Measurements from ENCODE around the gene ALMS1. TPM values are rescaled to one million over a fixed set of nuclear protein-coding genes. Genes with fewer than 3 reads are reported as not detected.

Gene ALMS1
- total RNA-seq, 2 experiments from 2014 or later: 35.5 to 57.8 TPM

DNA sequence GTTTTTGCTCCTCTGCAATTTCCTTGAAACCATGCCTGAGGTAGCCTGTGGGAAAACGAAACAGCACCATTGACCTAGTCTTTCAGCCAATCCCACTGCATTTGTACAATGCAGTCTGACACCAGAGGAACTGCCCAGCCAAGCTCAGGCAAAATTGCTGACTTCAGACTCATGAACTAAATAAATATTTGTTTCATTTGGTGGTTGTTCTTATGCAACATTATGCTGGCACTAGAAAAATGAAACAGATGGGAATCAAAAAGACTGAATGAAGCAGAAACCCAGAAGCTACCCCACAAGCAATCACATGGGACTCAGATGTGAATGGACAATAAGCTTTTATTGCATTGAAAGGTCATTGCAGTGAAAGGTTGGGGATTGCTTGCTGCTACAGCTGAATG lies 254.9 kb downstream of the ALMS1 start:
- H3K79me2 ChIP-seq (ENCODE audit: insufficient read depth, low read depth, low read length): no peaks in the 10 kb centered on the region
- intact Hi-C loops (cut with micrococcal nuclease; ENCODE audit: unreplicated experiment): no loop called here
- ChIA-PET POLR2A (no interaction called here), CTCF (ENCODE audit: unreplicated experiment) (no interaction called here)
- no peak overlapping the region for H3K4me3 ChIP-seq (ENCODE audit: low read depth, low read length, poor library complexity, severe bottlenecking)
- H3K27ac ChIP-seq (ENCODE audit: low read depth, low read length, poor library complexity, severe bottlenecking): no peak overlapping the region
- no peaks in the 10 kb centered on the region for H3K4me1 ChIP-seq (ENCODE audit: insufficient read depth, low read length, poor library complexity, severe bottlenecking)
- H3K4me2 ChIP-seq (ENCODE audit: low read length): no peak overlapping the region
- no peaks in the 10 kb centered on the region for H3K9me2 ChIP-seq (ENCODE audit: insufficient read depth, low read length)
- no peaks in the 10 kb centered on the region for H3K36me3 ChIP-seq (ENCODE audit: insufficient read depth, low read length)
- H4K20me1 ChIP-seq (ENCODE audit: insufficient read depth, low read length): no peaks in the 10 kb centered on the region
- no peaks in the 10 kb centered on the region; the same call in 1 of the 2 replicates for H3K9me3 ChIP-seq (ENCODE audit: low read length)
- DNase-seq (ENCODE audit: low spot score): no peak
- BruUV-seq (replicated peaks): no TSS peak
- no peak for TF ChIP-seq EZH2phosphoT487 (IDR thresholded peaks at IDR 0.05; ENCODE audit: borderline replicate concordance, low read depth, low read length)
- TF ChIP-seq, protein P1, sequence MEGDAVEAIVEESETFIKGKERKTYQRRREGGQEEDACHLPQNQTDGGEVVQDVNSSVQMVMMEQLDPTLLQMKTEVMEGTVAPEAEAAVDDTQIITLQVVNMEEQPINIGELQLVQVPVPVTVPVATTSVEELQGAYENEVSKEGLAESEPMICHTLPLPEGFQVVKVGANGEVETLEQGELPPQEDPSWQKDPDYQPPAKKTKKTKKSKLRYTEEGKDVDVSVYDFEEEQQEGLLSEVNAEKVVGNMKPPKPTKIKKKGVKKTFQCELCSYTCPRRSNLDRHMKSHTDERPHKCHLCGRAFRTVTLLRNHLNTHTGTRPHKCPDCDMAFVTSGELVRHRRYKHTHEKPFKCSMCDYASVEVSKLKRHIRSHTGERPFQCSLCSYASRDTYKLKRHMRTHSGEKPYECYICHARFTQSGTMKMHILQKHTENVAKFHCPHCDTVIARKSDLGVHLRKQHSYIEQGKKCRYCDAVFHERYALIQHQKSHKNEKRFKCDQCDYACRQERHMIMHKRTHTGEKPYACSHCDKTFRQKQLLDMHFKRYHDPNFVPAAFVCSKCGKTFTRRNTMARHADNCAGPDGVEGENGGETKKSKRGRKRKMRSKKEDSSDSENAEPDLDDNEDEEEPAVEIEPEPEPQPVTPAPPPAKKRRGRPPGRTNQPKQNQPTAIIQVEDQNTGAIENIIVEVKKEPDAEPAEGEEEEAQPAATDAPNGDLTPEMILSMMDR (conservative IDR thresholded peaks at IDR 0.05; ENCODE audit: low read length): no peak
- H2AFZ ChIP-seq (ENCODE audit: low read length): no peak overlapping the region

DNA sequence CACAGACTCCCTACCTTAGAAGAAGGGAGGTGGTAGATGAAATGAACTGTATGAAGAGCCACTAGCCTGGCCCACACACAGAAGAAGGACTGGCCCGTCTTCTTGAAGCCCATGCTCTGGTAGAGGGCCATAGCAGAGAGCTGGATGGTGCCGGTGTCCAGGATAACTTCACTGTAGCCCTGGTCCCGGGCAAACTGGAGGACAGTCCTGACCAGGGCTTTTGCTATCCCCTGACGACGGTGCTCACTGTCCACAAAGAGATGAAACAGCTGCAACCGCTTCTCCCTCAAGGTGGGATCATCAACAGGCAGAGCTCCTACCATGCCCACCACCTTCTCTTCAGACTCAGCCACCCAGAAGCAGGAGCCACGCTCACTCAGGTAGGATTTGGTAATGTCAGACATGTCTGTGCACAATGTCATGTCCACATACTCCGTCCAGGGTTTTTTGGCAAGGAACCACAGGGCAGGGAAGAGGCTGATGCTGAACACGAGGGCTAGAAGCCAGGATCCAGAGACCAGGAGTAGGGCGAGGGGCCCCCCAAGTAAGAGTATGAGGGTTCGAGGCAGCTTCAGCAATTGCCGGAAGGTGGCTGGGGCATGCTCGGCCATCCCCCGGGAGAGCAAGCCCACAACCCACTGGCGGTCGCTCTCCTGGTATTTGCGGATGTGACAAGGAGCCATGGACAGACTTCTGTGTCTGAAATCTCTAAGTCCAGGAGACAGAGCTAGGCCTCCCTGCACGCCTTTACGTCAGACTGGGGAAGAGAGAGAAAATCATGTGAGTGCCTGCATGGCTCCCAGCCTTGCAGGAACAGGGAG lies 255.5 kb downstream of the ALMS1 start:
- no peaks in the 10 kb centered on the region for H4K20me1 ChIP-seq (ENCODE audit: insufficient read depth, low read length)
- H3K9me2 ChIP-seq (ENCODE audit: insufficient read depth, low read length): no peaks in the 10 kb centered on the region
- H3K79me2 ChIP-seq (ENCODE audit: insufficient read depth, low read depth, low read length): no peaks in the 10 kb centered on the region
- POLR2A ChIA-PET: no interaction called here
- no peak overlapping the region for H3K27ac ChIP-seq (ENCODE audit: low read depth, low read length, poor library complexity, severe bottlenecking)
- H3K36me3 ChIP-seq (ENCODE audit: insufficient read depth, low read length): no peaks in the 10 kb centered on the region
- H3K4me1 ChIP-seq (ENCODE audit: insufficient read depth, low read length, poor library complexity, severe bottlenecking): no peaks in the 10 kb centered on the region
- intact Hi-C loops (cut with micrococcal nuclease; ENCODE audit: unreplicated experiment): no loop called here
- BruUV-seq (replicated peaks): no TSS peak
- no peak for DNase-seq (ENCODE audit: low spot score)
- no peak overlapping the region for H3K4me2 ChIP-seq (ENCODE audit: low read length)
- TF ChIP-seq, protein P1 (conservative IDR thresholded peaks at IDR 0.05; ENCODE audit: low read length): no peak
- no peak for TF ChIP-seq EZH2phosphoT487 (IDR thresholded peaks at IDR 0.05; ENCODE audit: borderline replicate concordance, low read depth, low read length)
- H3K4me3 ChIP-seq (ENCODE audit: low read depth, low read length, poor library complexity, severe bottlenecking): no peak overlapping the region
- H2AFZ ChIP-seq (ENCODE audit: low read length): no peak overlapping the region
- H3K9me3 ChIP-seq (ENCODE audit: low read length): no peaks in the 10 kb centered on the region; the same call in 1 of the 2 replicates
- CTCF ChIA-PET (ENCODE audit: unreplicated experiment): no interaction called here

DNA sequence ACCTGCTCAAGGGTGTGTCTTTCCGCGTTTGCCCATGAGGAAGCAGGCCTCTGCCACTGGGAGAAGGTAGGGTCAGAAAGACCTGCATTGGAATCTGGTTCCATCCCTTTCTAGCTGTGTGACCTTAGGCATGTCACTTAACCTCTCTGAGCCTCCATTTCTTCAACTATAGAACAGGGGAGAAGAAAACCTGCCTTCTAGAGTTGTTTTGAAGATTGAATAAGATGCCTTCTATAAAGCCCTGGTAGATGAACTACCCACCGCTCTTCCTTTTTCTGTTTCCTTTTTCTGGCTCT lies 256.1 kb downstream of the ALMS1 start:
- no peak overlapping the region for H3K27ac ChIP-seq (ENCODE audit: low read depth, low read length, poor library complexity, severe bottlenecking)
- no peak overlapping the region for H3K4me2 ChIP-seq (ENCODE audit: low read length)
- ChIA-PET POLR2A (no interaction called here), CTCF (ENCODE audit: unreplicated experiment) (no interaction called here)
- H3K9me2 ChIP-seq (ENCODE audit: insufficient read depth, low read length): no peaks in the 10 kb centered on the region
- H3K36me3 ChIP-seq (ENCODE audit: insufficient read depth, low read length): no peaks in the 10 kb centered on the region
- H3K4me3 ChIP-seq (ENCODE audit: low read depth, low read length, poor library complexity, severe bottlenecking): no peak overlapping the region
- no peak for DNase-seq (ENCODE audit: low spot score)
- BruUV-seq (replicated peaks): no TSS peak
- intact Hi-C loops (cut with micrococcal nuclease; ENCODE audit: unreplicated experiment): no loop called here
- H3K79me2 ChIP-seq (ENCODE audit: insufficient read depth, low read depth, low read length): no peaks in the 10 kb centered on the region
- H4K20me1 ChIP-seq (ENCODE audit: insufficient read depth, low read length): no peaks in the 10 kb centered on the region
- no peaks in the 10 kb centered on the region; the same call in 1 of the 2 replicates for H3K9me3 ChIP-seq (ENCODE audit: low read length)
- H2AFZ ChIP-seq (ENCODE audit: low read length): no peak overlapping the region
- no peaks in the 10 kb centered on the region for H3K4me1 ChIP-seq (ENCODE audit: insufficient read depth, low read length, poor library complexity, severe bottlenecking)
- TF ChIP-seq, protein P1 (conservative IDR thresholded peaks at IDR 0.05; ENCODE audit: low read length): no peak
- no peak for TF ChIP-seq EZH2phosphoT487 (IDR thresholded peaks at IDR 0.05; ENCODE audit: borderline replicate concordance, low read depth, low read length)
